ENCODE measurements around the gene NAA15.
"Not testable (repeated sequence)": the region's sequence is repeated elsewhere in the genome, so short reads cannot be mapped to it uniquely, and the experiment has no call there.

Gene NAA15

GRCh38 chr4:139299536-139299935, 1.8 kb upstream of the NAA15 start:
- peaks cover 11% of the 10 kb centered on the region for H3K4me1 ChIP-seq (ENCODE audit: control insufficient read depth, insufficient read depth, low read length, poor library complexity, severe bottlenecking)
- H3K9me3 ChIP-seq (ENCODE audit: control insufficient read depth, low read length): peaks cover under 1% of the 10 kb centered on the region
- H3K4me3 ChIP-seq (ENCODE audit: extremely low read depth, insufficient read depth, low read length, poor library complexity, severe bottlenecking): peak overlapping the region; percentile 95
- H3K36me3 ChIP-seq (ENCODE audit: control insufficient read depth, insufficient read depth, low read length): peaks cover 9% of the 10 kb centered on the region
- WGBS, 2 experiments (ENCODE audit: insufficient coverage in 2 of 2): 100% methylated on average over 1 of the region's 1 CpG; no CpG with 5 or more reads in 1 of the 2 experiments
- H3K27ac ChIP-seq (ENCODE audit: low read depth, low read length, severe bottlenecking): no peak overlapping the region

- Histone ChIP-seq H3K4me3 (ENCODE audit: extremely low read depth, insufficient read depth, low read length, poor library complexity, severe bottlenecking) (peak overlapping the region; percentile 95), H3K9me3 (ENCODE audit: control insufficient read depth, low read length) (peaks cover 5% of the 10 kb centered on the region), H3K27ac (ENCODE audit: low read depth, low read length, severe bottlenecking) (peak overlapping the region; percentile 93), H3K4me1 (ENCODE audit: control insufficient read depth, insufficient read depth, low read length, poor library complexity, severe bottlenecking) (peaks cover 11% of the 10 kb centered on the region), H3K36me3 (ENCODE audit: control insufficient read depth, insufficient read depth, low read length) (peaks cover 17% of the 10 kb centered on the region)
- WGBS, 2 experiments (ENCODE audit: insufficient coverage in 2 of 2): 1 to 4% methylated on average over 8 to 13 of the region's 16 CpGs
Measured at GRCh38 chr4:139300431-139301112, 733 bp upstream of the NAA15 start.

- H3K4me3 ChIP-seq (ENCODE audit: extremely low read depth, insufficient read depth, low read length, poor library complexity, severe bottlenecking): peak within 1 kb of the TSS; percentile 95
- H3K4me1 ChIP-seq (ENCODE audit: control insufficient read depth, insufficient read depth, low read length, poor library complexity, severe bottlenecking): peaks cover 11% of the 10 kb centered on the region
- peak within 1 kb of the TSS; percentile 93 for H3K27ac ChIP-seq (ENCODE audit: low read depth, low read length, severe bottlenecking)
- peaks cover 5% of the 10 kb centered on the region for H3K9me3 ChIP-seq (ENCODE audit: control insufficient read depth, low read length)
- H3K36me3 ChIP-seq (ENCODE audit: control insufficient read depth, insufficient read depth, low read length): peaks cover 28% of the 10 kb centered on the region
- WGBS, 2 experiments (ENCODE audit: insufficient coverage in 2 of 2): 0% methylated on average over 24 to 30 of the region's 46 CpGs
Measured at GRCh38 chr4:139301821-139302611, 711 bp downstream of the NAA15 start, which contains the start of gene NDUFC1. Gene NDUFC1 (minus strand): TSS chr4:139302477. CDS start chr4:139295798, 6,679 bp downstream.

- WGBS, 2 experiments (ENCODE audit: insufficient coverage in 2 of 2): no CpG with 5 or more reads among the region's 2 CpGs
- Histone ChIP-seq H3K36me3 (ENCODE audit: control insufficient read depth, insufficient read depth, low read length) (peaks cover 46% of the 10 kb centered on the region), H3K27ac (ENCODE audit: low read depth, low read length, severe bottlenecking) (no peak overlapping the region), H3K4me3 (ENCODE audit: extremely low read depth, insufficient read depth, low read length, poor library complexity, severe bottlenecking) (no peak overlapping the region), H3K9me3 (ENCODE audit: control insufficient read depth, low read length) (peaks cover 5% of the 10 kb centered on the region), H3K4me1 (ENCODE audit: control insufficient read depth, insufficient read depth, low read length, poor library complexity, severe bottlenecking) (peaks cover 2% of the 10 kb centered on the region)
Measured at GRCh38 chr4:139304920-139305319, 3.6 kb downstream of the NAA15 start.

- H3K9me3 ChIP-seq (ENCODE audit: control insufficient read depth, low read length): no peaks in the 10 kb centered on the region
- peaks cover 25% of the 10 kb centered on the region for H3K36me3 ChIP-seq (ENCODE audit: control insufficient read depth, insufficient read depth, low read length)
- WGBS, 2 experiments (ENCODE audit: insufficient coverage in 2 of 2): 94% methylated on average over 2 to 3 of the region's 3 CpGs
- H3K4me3 ChIP-seq (ENCODE audit: extremely low read depth, insufficient read depth, low read length, poor library complexity, severe bottlenecking): no peak overlapping the region
- H3K4me1 ChIP-seq (ENCODE audit: control insufficient read depth, insufficient read depth, low read length, poor library complexity, severe bottlenecking): peaks cover 3% of the 10 kb centered on the region
- H3K27ac ChIP-seq (ENCODE audit: low read depth, low read length, severe bottlenecking): no peak overlapping the region
Measured at GRCh38 chr4:139311909-139312308, 10.6 kb downstream of the NAA15 start.

GRCh38 chr4:139312552-139313332, 11.4 kb downstream of the NAA15 start:
- H3K4me1 ChIP-seq (ENCODE audit: control insufficient read depth, insufficient read depth, low read length, poor library complexity, severe bottlenecking): peaks cover 3% of the 10 kb centered on the region
- peaks cover 17% of the 10 kb centered on the region for H3K36me3 ChIP-seq (ENCODE audit: control insufficient read depth, insufficient read depth, low read length)
- 86 to 96% methylated on average over 3 of the region's 3 CpGs for WGBS, 2 experiments (ENCODE audit: insufficient coverage in 2 of 2)
- H3K27ac ChIP-seq (ENCODE audit: low read depth, low read length, severe bottlenecking): no peak overlapping the region
- H3K9me3 ChIP-seq (ENCODE audit: control insufficient read depth, low read length): no peaks in the 10 kb centered on the region
- H3K4me3 ChIP-seq (ENCODE audit: extremely low read depth, insufficient read depth, low read length, poor library complexity, severe bottlenecking): no peak overlapping the region

GRCh38 chr4:139313414-139313813, 12.1 kb downstream of the NAA15 start:
- not testable (repeated sequence) for H3K4me1 ChIP-seq (ENCODE audit: control insufficient read depth, insufficient read depth, low read length, poor library complexity, severe bottlenecking); H3K27ac ChIP-seq (ENCODE audit: low read depth, low read length, severe bottlenecking); H3K9me3 ChIP-seq (ENCODE audit: control insufficient read depth, low read length); H3K4me3 ChIP-seq (ENCODE audit: extremely low read depth, insufficient read depth, low read length, poor library complexity, severe bottlenecking)
- 95 to 97% methylated on average over 6 to 8 of the region's 10 CpGs for WGBS, 2 experiments (ENCODE audit: insufficient coverage in 2 of 2)
- peaks cover 17% of the 10 kb centered on the region for H3K36me3 ChIP-seq (ENCODE audit: control insufficient read depth, insufficient read depth, low read length)

GRCh38 chr4:139314047-139314800, 12.9 kb downstream of the NAA15 start:
- Histone ChIP-seq H3K4me3 (ENCODE audit: extremely low read depth, insufficient read depth, low read length, poor library complexity, severe bottlenecking) (no peak overlapping the region), H3K36me3 (ENCODE audit: control insufficient read depth, insufficient read depth, low read length) (peaks cover 18% of the 10 kb centered on the region), H3K9me3 (ENCODE audit: control insufficient read depth, low read length) (peaks cover 3% of the 10 kb centered on the region), H3K4me1 (ENCODE audit: control insufficient read depth, insufficient read depth, low read length, poor library complexity, severe bottlenecking) (peaks cover 3% of the 10 kb centered on the region), H3K27ac (ENCODE audit: low read depth, low read length, severe bottlenecking) (no peak overlapping the region)
- 62 to 69% methylated on average over 3 of the region's 4 CpGs for WGBS, 2 experiments (ENCODE audit: insufficient coverage in 2 of 2)

- H3K27ac ChIP-seq (ENCODE audit: low read depth, low read length, severe bottlenecking): no peak overlapping the region
- peaks cover 3% of the 10 kb centered on the region for H3K4me1 ChIP-seq (ENCODE audit: control insufficient read depth, insufficient read depth, low read length, poor library complexity, severe bottlenecking)
- 84 to 91% methylated on average over 6 to 9 of the region's 13 CpGs for WGBS, 2 experiments (ENCODE audit: insufficient coverage in 2 of 2)
- H3K4me3 ChIP-seq (ENCODE audit: extremely low read depth, insufficient read depth, low read length, poor library complexity, severe bottlenecking): no peak overlapping the region
- peaks cover 17% of the 10 kb centered on the region for H3K36me3 ChIP-seq (ENCODE audit: control insufficient read depth, insufficient read depth, low read length)
- peaks cover 3% of the 10 kb centered on the region for H3K9me3 ChIP-seq (ENCODE audit: control insufficient read depth, low read length)
Measured at GRCh38 chr4:139315221-139315675, 13.9 kb downstream of the NAA15 start.

GRCh38 chr4:139316733-139317132, 15.4 kb downstream of the NAA15 start:
- Histone ChIP-seq H3K27ac (ENCODE audit: low read depth, low read length, severe bottlenecking) (no peak overlapping the region), H3K4me1 (ENCODE audit: control insufficient read depth, insufficient read depth, low read length, poor library complexity, severe bottlenecking) (peaks cover 3% of the 10 kb centered on the region), H3K9me3 (ENCODE audit: control insufficient read depth, low read length) (peaks cover 3% of the 10 kb centered on the region), H3K4me3 (ENCODE audit: extremely low read depth, insufficient read depth, low read length, poor library complexity, severe bottlenecking) (no peak overlapping the region), H3K36me3 (ENCODE audit: control insufficient read depth, insufficient read depth, low read length) (peaks cover 17% of the 10 kb centered on the region)
- WGBS, 2 experiments (ENCODE audit: insufficient coverage in 2 of 2): 92 to 100% methylated on average over 1 to 2 of the region's 2 CpGs
